Mucosa of stomach (tissue), 1 donor: ENCODE data around the gene RAB40B.

ENCODE experiments used
- H3K27me3 ChIP-seq: one replicate; pipeline ENCODE4 v1.7.0; 2013; ENCODE audit warnings: mild to moderate bottlenecking, low read length; ENCODE audit not compliant: control insufficient read depth, insufficient read depth
- H3K36me3 ChIP-seq: one replicate; pipeline ENCODE4 v1.7.0; 2013; ENCODE audit warnings: low read length; ENCODE audit not compliant: control insufficient read depth, insufficient read depth
- H3K4me1 ChIP-seq: one replicate; pipeline ENCODE4 v1.7.0; 2013; ENCODE audit warnings: mild to moderate bottlenecking, low read length; ENCODE audit not compliant: control insufficient read depth, insufficient read depth
- H3K4me3 ChIP-seq: one replicate; pipeline ENCODE4 v1.7.0; 2013; ENCODE audit warnings: low read length
- H3K9ac ChIP-seq: one replicate; pipeline ENCODE4 v1.7.0; 2013; ENCODE audit warnings: mild to moderate bottlenecking, low read length, moderate library complexity
- H3K9me3 ChIP-seq: one replicate; pipeline ENCODE4 v1.7.0; 2013; ENCODE audit warnings: mild to moderate bottlenecking, low read length, moderate library complexity; ENCODE audit not compliant: control insufficient read depth
- donor health status: Pancreatic carcinoma.

Gene RAB40B

DNA sequence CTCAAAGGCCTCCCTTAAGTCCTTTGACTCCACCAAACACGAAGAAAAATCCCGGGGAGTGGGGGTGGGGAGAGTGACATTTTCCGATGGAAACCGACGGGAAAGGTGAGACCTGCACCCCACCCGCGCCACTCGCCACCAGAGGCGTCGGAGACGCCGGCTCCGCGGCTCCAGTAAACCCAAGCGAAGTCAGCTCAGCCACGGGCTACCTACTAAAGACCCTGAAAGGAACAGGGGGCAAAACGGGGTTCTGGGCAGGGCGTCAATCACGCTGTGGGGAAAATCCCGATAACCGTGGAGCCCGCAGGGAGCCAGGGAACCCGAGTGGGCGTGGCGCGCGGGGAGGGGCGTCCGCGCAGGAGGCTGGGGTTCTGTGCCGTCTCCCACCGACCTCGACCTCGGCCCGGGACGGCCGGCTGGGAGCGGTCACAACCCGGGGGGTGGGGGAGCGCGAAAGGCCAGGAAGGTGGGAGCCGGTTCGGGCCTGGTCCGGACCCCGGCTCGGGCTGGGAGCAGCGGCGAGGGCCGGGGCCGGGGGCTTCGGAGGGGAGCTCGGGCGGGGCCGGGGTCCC lies 50.8 kb downstream of the RAB40B start:
- H3K4me3 ChIP-seq: peak overlapping the region; percentile 66
- H3K36me3 ChIP-seq: peaks cover 4% of the 10 kb centered on the region
- H3K27me3 ChIP-seq: no peaks in the 10 kb centered on the region
- peaks cover 17% of the 10 kb centered on the region for H3K4me1 ChIP-seq
- no peaks in the 10 kb centered on the region for H3K9me3 ChIP-seq
- peak overlapping the region; percentile 92 for H3K9ac ChIP-seq

DNA sequence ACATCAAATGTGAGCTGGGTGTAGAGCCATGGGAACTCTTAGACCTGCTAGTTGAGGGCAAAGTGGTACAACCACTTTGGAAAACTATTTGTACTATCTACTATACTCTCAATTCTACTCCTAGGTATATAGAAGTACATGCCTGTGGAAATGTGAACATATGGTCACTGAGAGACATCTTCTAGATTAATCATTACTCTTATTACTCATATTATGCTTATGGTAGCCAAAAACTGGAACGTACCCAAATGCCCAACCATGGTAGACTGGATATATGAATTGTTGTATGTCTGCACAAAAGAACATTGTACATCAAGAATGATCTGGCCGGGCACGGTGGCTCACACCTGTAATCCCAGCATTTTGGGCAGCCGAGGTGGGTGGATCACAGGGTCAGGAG lies 53.0 kb downstream of the RAB40B start:
- H3K36me3 ChIP-seq: peaks cover 4% of the 10 kb centered on the region
- H3K9me3 ChIP-seq: no peaks in the 10 kb centered on the region
- H3K9ac ChIP-seq: no peak overlapping the region
- peaks cover 15% of the 10 kb centered on the region for H3K4me1 ChIP-seq
- no peak overlapping the region for H3K4me3 ChIP-seq
- no peaks in the 10 kb centered on the region for H3K27me3 ChIP-seq

DNA sequence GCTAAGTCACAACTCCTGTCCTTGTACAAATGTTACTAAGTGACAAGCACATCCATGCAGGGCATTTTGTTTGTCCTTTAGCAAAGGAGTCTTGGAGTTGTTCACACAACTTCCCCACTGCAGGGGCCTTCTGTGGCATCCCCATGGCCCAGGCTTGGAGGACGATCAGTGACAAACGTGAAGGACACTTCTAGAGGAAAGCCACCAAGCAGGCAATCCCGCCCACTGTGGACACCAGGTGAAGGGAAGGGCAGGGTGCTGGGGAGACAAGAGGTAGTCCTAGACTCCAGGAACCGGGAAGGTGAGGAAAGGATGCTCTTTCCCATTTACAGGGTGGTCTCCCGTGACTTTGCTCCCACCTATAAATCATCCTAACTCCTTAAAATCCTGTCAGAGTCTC lies 54.4 kb downstream of the RAB40B start:
- Histone ChIP-seq H3K4me3 (no peak overlapping the region), H3K9ac (no peak overlapping the region), H3K9me3 (no peaks in the 10 kb centered on the region), H3K4me1 (peaks cover 8% of the 10 kb centered on the region), H3K27me3 (no peaks in the 10 kb centered on the region), H3K36me3 (peaks cover 4% of the 10 kb centered on the region)

DNA sequence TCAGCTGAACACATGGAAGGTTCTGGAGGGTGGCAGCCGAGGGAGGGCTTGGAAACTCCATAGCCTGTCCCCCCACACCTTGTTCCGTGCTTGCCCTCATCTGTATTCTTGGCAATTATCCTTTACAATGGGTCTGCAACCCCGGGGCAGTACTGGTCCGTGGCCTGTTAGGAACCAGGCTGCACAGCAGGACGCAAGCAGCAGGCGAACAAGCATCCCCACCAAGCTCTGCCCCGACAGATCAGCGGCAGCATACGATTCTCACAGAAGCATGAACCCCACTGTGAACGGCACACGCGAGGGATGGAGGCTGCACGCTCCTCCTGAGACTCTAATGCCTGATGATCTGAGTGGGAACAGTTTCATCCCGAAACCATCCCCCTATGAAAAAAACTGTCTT lies 56.5 kb downstream of the RAB40B start:
- no peak overlapping the region for H3K9ac ChIP-seq
- H3K9me3 ChIP-seq: peaks cover 7% of the 10 kb centered on the region
- no peak overlapping the region for H3K4me3 ChIP-seq
- peaks cover 4% of the 10 kb centered on the region for H3K36me3 ChIP-seq
- H3K27me3 ChIP-seq: no peaks in the 10 kb centered on the region
- H3K4me1 ChIP-seq: peaks cover 9% of the 10 kb centered on the region

DNA sequence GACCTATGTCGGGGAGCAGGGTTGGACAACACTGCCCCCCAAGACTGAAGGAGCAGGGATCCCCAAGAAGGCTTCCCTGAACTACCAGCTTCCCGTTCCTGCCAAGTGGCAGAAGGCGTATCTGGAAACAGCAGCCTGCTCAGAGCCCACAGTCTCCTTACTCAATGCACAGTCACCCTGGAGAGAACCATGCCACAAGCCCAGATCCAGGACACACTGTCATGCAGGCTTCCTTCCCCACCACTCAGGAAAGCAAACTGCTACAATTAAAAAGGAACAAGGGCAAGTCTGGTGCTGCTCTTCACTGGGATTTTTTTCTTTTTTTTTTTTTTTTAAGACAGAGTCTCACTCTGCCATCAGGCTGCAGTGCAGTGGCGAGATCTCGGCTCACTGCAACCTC lies 58.5 kb downstream of the RAB40B start:
- H3K27me3 ChIP-seq: no peaks in the 10 kb centered on the region
- H3K36me3 ChIP-seq: peaks cover 4% of the 10 kb centered on the region
- H3K4me3 ChIP-seq: no peak overlapping the region
- H3K9me3 ChIP-seq: peaks cover 9% of the 10 kb centered on the region
- peaks cover 18% of the 10 kb centered on the region for H3K4me1 ChIP-seq
- H3K9ac ChIP-seq: no peak overlapping the region

DNA sequence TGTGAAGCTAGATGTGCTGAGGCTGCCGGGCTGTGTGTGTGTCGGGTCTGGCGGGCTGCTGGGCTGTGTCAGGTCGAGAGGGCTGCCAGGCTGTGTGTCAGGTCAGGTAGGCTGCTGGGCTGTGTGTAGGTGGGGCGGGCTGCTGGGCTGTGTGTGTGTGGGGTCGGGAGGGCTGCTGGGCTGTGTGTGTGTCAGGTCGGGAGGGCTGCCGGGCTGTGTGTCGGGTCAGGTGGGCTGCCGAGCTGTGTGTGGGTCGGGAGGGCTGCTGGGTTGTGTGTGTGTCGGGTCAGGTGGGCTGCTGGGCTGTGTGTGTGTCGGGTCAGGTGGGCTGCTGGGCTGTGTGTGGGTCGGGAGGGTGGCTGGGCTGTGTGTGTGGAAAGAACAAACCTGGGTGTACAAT lies 58.9 kb downstream of the RAB40B start:
- H3K4me1 ChIP-seq: peaks cover 18% of the 10 kb centered on the region
- H3K9me3 ChIP-seq: peaks cover 9% of the 10 kb centered on the region
- no peak overlapping the region for H3K4me3 ChIP-seq
- peaks cover 4% of the 10 kb centered on the region for H3K36me3 ChIP-seq
- no peaks in the 10 kb centered on the region for H3K27me3 ChIP-seq
- no peak overlapping the region for H3K9ac ChIP-seq

DNA sequence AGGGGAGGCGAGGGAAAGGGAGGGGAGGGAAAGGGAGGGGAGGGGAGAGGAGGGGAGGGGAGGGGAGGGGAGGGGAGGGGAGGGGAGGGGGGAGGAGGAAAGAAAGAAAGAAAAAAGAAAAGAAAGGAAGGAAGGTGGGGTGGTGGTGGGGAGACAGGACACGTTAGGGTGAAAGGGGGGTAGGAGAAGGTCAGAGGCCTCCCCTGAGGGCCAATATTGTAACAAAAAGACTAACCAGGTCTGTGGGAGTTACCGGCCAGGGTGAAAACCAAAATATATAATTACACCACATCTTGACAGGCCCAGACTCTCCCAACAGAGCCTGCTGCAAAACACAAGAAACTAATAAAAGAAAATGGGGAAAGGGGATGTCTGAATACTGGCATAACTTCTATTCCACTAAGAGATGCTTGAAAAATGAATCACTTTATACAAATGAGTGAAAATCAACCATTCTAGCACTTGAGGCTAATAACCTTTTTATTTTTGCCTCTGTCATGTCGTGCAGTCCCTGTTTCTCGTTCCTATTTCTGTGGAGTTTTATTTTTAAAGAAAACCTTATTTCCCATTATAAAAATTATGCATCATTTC lies 60.2 kb downstream of the RAB40B start:
- Histone ChIP-seq H3K27me3 (no peaks in the 10 kb centered on the region), H3K9ac (no peak overlapping the region), H3K36me3 (peaks cover under 1% of the 10 kb centered on the region), H3K9me3 (peaks cover 9% of the 10 kb centered on the region), H3K4me1 (peaks cover 21% of the 10 kb centered on the region), H3K4me3 (no peak overlapping the region)

DNA sequence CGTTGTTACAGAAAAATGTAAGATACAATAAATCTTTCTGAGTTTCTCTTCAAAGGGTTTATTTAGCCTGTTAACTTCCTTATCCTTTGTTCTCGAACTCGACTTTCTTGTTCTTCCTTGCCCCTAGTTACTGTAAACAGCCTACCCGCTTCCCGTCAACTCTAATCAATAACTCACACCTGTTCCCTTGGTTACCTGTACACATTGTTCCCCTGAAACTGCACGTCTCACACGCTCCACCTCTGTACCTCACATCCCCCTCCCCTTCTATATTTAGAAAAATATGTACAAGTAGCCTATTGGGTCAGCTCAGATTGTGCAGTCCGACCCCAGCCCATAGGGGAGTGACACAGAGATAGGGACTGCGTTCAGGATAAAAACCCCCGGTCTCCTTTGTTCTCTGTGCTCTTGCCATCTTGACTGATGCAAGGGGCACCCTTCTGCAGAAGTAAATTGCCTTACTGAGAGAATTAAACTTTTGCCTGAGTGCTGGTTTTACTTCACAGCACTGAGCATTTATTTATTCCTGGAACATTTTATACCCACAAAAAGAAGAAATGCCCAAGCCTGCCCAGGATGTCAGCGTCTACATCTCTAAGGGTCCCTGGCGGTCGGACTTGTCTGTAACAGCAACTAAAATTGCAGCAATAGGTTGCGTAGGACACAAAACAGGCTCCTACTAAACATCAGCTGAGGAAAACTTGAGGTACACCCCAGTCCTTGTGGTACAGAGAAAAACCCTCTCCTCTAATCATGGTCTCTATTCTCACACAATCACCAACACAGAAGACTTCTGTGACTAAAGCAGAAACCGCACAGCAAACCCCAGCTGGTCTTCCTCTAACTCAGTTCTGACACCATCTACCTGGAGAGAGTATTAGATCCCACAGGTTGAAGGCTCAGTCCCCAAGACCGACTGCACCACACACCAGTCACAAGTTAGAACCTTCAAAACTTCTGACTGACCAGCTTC lies 61.6 kb downstream of the RAB40B start:
- peaks cover 21% of the 10 kb centered on the region for H3K4me1 ChIP-seq
- H3K9ac ChIP-seq: peak overlapping the region; percentile 65
- peak overlapping the region; percentile 5 for H3K4me3 ChIP-seq
- H3K9me3 ChIP-seq: peaks cover 9% of the 10 kb centered on the region
- H3K36me3 ChIP-seq: no peaks in the 10 kb centered on the region
- no peaks in the 10 kb centered on the region for H3K27me3 ChIP-seq

DNA sequence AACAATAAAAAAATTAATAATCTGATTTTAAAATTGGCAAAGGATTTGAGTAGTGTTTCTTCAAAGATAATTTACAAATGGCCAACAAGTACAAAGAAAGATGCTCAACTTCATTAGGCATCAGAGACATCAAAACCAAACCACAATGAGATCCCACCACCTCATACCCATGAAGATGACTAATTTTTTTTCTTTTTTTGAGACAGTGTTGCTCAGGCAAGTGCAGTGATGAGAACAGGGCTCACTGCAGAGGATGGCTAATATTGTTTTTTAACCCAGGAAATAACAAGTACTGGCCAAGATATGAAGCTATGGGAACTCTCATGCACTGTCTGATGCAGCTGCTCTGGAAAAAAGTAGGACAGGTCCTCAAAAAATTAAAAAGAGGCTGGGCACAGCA lies 65.2 kb downstream of the RAB40B start:
- Histone ChIP-seq H3K4me3 (no peak overlapping the region), H3K27me3 (no peaks in the 10 kb centered on the region), H3K9ac (no peak overlapping the region), H3K9me3 (peaks cover 9% of the 10 kb centered on the region), H3K36me3 (no peaks in the 10 kb centered on the region), H3K4me1 (peaks cover 21% of the 10 kb centered on the region)

DNA sequence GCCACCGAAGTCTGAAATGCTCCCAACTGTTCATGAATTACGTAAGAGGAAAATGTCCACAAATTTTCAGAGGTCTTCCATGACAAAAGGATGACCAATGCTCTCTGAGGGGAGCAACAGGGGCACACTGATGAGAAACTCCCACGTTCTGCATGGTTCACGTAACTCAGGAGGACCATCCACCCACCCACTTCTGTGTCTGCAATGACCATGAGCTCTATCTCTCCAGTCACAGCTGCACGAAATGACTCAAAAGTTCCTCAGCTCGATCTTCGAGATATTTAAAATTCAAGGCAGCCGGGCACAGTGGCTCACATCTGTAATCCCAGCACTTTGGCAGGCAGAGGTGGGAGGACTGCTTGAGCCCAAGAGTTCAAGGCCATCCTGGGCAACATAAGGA lies 66.0 kb downstream of the RAB40B start:
- Histone ChIP-seq H3K4me3 (no peak overlapping the region), H3K9me3 (peaks cover 6% of the 10 kb centered on the region), H3K4me1 (peaks cover 23% of the 10 kb centered on the region), H3K36me3 (no peaks in the 10 kb centered on the region), H3K9ac (no peak overlapping the region), H3K27me3 (no peaks in the 10 kb centered on the region)

DNA sequence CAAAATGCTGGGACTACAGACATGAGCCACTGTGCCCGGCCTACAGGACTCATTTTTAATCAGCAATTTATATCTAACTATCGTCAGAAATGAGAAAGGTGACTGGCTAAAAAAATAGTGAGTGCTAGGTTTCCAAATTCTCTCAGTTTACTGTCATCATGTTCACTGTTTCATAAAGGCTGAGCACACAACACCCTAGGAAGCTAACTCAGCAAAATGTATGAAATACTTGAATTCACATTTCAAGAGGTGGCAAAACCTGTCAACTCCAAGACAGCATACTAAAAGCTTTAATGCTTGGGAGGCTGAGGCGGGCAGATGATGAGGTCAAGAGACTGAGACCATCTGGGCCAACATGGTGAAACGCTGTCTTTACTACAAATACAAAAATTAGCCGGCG lies 67.0 kb downstream of the RAB40B start:
- Histone ChIP-seq H3K27me3 (no peaks in the 10 kb centered on the region), H3K9me3 (no peaks in the 10 kb centered on the region), H3K36me3 (no peaks in the 10 kb centered on the region), H3K4me3 (no peak overlapping the region), H3K4me1 (peaks cover 19% of the 10 kb centered on the region), H3K9ac (no peak overlapping the region)

DNA sequence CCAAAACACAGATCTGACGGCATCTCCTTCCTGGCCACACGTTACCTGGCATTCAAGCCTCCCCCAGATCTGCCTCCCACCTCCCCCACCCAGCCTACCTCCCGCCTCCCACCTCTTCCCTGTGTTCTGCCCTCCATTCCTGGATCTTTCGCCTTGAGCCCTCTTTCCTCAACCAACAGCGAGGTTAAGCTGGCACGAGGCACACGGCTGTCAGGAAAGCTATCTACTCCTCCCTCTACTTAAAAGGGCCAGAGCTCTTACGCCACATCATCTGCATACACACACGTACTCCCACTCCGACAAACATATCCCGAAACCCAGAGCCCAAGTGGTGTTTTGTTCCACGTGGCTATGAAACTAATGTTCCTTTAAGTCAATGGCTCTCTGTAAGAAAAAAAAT lies 68.3 kb downstream of the RAB40B start:
- Histone ChIP-seq H3K4me3 (no peak overlapping the region), H3K9ac (no peak overlapping the region), H3K4me1 (peaks cover 9% of the 10 kb centered on the region), H3K9me3 (no peaks in the 10 kb centered on the region), H3K36me3 (no peaks in the 10 kb centered on the region), H3K27me3 (no peaks in the 10 kb centered on the region)
